Stomach (tissue), 9 donors: Measurements from ENCODE around the gene HLA-A. TPM values are rescaled to one million over a fixed set of nuclear protein-coding genes. Genes with fewer than 3 reads are reported as not detected.

ENCODE experiments used
- DNase-seq, 2 donors: peaks; one replicate each; pipeline versions ENCODE4 v3.0.0 to v3.0.0-alpha.2; 2013 to 2019
- H3K27ac ChIP-seq, 5 donors: fragments of 200-600 bp in 4 of 5; sonication (generic) in 4 of 5; one replicate each; pipeline ENCODE4 v1.5.1; 2013 to 2019; ENCODE audit warnings: mild to moderate bottlenecking in 1 of 5, moderate library complexity in 1 of 5
- H3K27me3 ChIP-seq, 3 donors: fragments of 200-600 bp; sonication (generic); one replicate each; pipeline ENCODE4 v1.5.1; 2017 to 2019; ENCODE audit warnings: mixed run types in 1 of 3
- H3K36me3 ChIP-seq, 4 donors: fragments of 200-600 bp; sonication (generic); 1 replicate in 3 of 4; 2 replicates in 1 of 4; pipeline ENCODE4 v1.5.1; 2016 to 2019
- H3K4me1 ChIP-seq, 4 donors: fragments of 200-600 bp; sonication (generic); one replicate each; pipeline ENCODE4 v1.5.1; 2016 to 2019
- H3K4me3 ChIP-seq, 4 donors: fragments of 200-600 bp; sonication (generic) in 3 of 4; one replicate each; pipeline ENCODE4 v1.5.1; 2016 to 2019; ENCODE audit warnings: mild to moderate bottlenecking in 1 of 4
- H3K9me3 ChIP-seq, 4 donors: fragments of 200-600 bp; sonication (generic); one replicate each; pipeline ENCODE4 v1.5.1; 2016 to 2019
- CTCF ChIP-seq, 7 experiments: fragments of 450-650 bp in 4 of 7; fragments of 200-600 bp in 3 of 7; sonication (generic) in 3 of 7; IDR thresholded peaks; one replicate each; pipeline ENCODE4 v1.5.1; 2016 to 2019; ENCODE audit warnings: antibody characterized with exemption in 7 of 7, control low read depth in 2 of 7, mild to moderate bottlenecking in 1 of 7
- EP300 ChIP-seq: sonication (generic); formaldehyde crosslinking; IDR thresholded peaks from one replicate; pipeline ENCODE4 v1.6.1; 2017; ENCODE audit warnings: antibody characterized with exemption
- POLR2A ChIP-seq, 4 donors: fragments of 450-650 bp; IDR thresholded peaks; one replicate each; pipeline ENCODE4 v1.6.1; 2016; ENCODE audit warnings: antibody characterized with exemption in 4 of 4, control low read depth in 2 of 4, mild to moderate bottlenecking in 1 of 4, moderate library complexity in 1 of 4
- POLR2AphosphoS5 ChIP-seq, 3 donors: sonication (generic); formaldehyde crosslinking; IDR thresholded peaks; one replicate each; pipeline ENCODE4 v1.6.1; 2016; ENCODE audit warnings: antibody characterized with exemption in 3 of 3
- WGBS, 5 donors: extraction: QIAGEN DNeasy Blood & Tissue Kit in 3 of 5; methylation state at CpG; one replicate each; pipeline versions ENCODE4 v1.1.5 to v1.1.7; 2013 to 2018; 5-methylcytosine and 5-hydroxymethylcytosine counted together
- intact Hi-C: fragments of 100-400 bp; cut with DNase I; formaldehyde crosslinking; loops from one replicate; pipeline ENCODE4 v1.15.1; 2023; ENCODE audit warnings: low total_unique reads
- polyA plus RNA-seq, 3 donors: library from polyadenylated mRNA; stranded (reverse); fragments of 200-250 nt; gene quantifications; one replicate each; pipeline ENCODE4 v1.2.3, GENCODE V29; 2013
- small RNA-seq, 4 donors: library from RNA; depleted of rRNA; stranded (forward); fragments of <200 nt; gene quantifications; one replicate each; pipeline ENCODE3, GENCODE V24; 2016
- total RNA-seq, 5 donors: library from RNA; depleted of rRNA; stranded (reverse); fragments of >200 nt; gene quantifications; one replicate each; pipeline versions ENCODE4 v1.1.0 to v1.2.3, GENCODE V29; 2014 to 2016
- donor health status: healthy with polysubstance abuse.
- donor health status: Bipolar disorder and iron deficiency.
- donor health status: healthy.

HLA-A gene
- total and polyA plus RNA-seq, 8 donors = 142 to 910 (median 303) TPM

GRCh38 chr6:29995340-29995777 lies 53.0 kb downstream of the HLA-A start:
- Histone ChIP-seq H3K27me3 (no peaks in the 10 kb centered on the region), H3K36me3 (no peaks in the 10 kb centered on the region), H3K4me1 (no peaks in the 10 kb centered on the region), H3K4me3 (no peak overlapping the region), H3K27ac (no peak overlapping the region), H3K9me3 (no peaks in the 10 kb centered on the region)
- intact Hi-C loops = no loop called here
- 51 to 61% (median 58%) methylated on average over 2 of the region's 2 CpGs for WGBS, 5 donors
- no peak for DNase-seq
- TF ChIP-seq POLR2AphosphoS5 (IDR thresholded peaks at IDR 0.05) (no peak), CTCF (IDR thresholded peaks at IDR 0.05) (no peak), POLR2A (IDR thresholded peaks at IDR 0.05) (no peak), EP300 (no peak)

Small RNA genes lying within 50 kb of the gene (small RNA-seq; reads per million reads assigned to genes)
- 0 reads per million in 4 donors for gene HLA-U

Other genes starting within 250 kb of the HLA-A start
- gene HLA-F, start 219.1 kb upstream of the HLA-A start, total RNA-seq = 100 to 1,000 TPM in 3 of 5 donors, 10 to 100 TPM in 2; 32.7 to 115 (median 108) TPM
- 100 to 1,000 TPM in 1 of 3 donors, 10 to 100 TPM in 2; 17.2 to 164 (median 44.4) TPM for gene HLA-F, start 219.1 kb upstream of the HLA-A start, polyA plus RNA-seq
- not detected for gene HLA-G, start 114.7 kb upstream of the HLA-A start, total RNA-seq
- 1 to 10 TPM in 1 of 3 donors, under 1 TPM in 1, not detected in 1; 0.10 to 3.6 TPM for gene HLA-G, start 114.7 kb upstream of the HLA-A start, polyA plus RNA-seq
- 10 to 100 TPM in 3 of 5 donors, 1 to 10 TPM in 2; 4.1 to 44.2 (median 21.7) TPM for gene POLR1H, start 118.7 kb downstream of the HLA-A start, total RNA-seq
- gene POLR1H, start 118.7 kb downstream of the HLA-A start, polyA plus RNA-seq = 10 to 100 TPM; 36.0 to 65.1 (median 52.3) TPM
- gene PPP1R11, start 124.7 kb downstream of the HLA-A start, total RNA-seq = 100 to 1,000 TPM in 1 of 5 donors, 10 to 100 TPM in 3, 1 to 10 TPM in 1; 1.2 to 141 (median 30.4) TPM
- gene PPP1R11, start 124.7 kb downstream of the HLA-A start, polyA plus RNA-seq = 100 to 1,000 TPM in 1 of 3 donors, 10 to 100 TPM in 2; 67.8 to 106 (median 69.7) TPM
- 10 to 100 TPM in 1 of 5 donors, 1 to 10 TPM in 1, under 1 TPM in 1, not detected in 2; 0.18 to 13.5 (median 7.1) TPM for gene RNF39, start 133.2 kb downstream of the HLA-A start, total RNA-seq
- gene RNF39, start 133.2 kb downstream of the HLA-A start, polyA plus RNA-seq = 1 to 10 TPM; 2.4 to 3.4 (median 3.2) TPM
- gene TRIM31, start 170.6 kb downstream of the HLA-A start, total RNA-seq = 10 to 100 TPM in 2 of 5 donors, 1 to 10 TPM in 1, not detected in 2; 4.6 to 12.3 (median 11.0) TPM
- 10 to 100 TPM in 1 of 3 donors, 1 to 10 TPM in 2; 1.2 to 52.2 (median 4.3) TPM for gene TRIM31, start 170.6 kb downstream of the HLA-A start, polyA plus RNA-seq
- gene TRIM40, start 193.6 kb downstream of the HLA-A start, total RNA-seq = not detected
- gene TRIM40, start 193.6 kb downstream of the HLA-A start, polyA plus RNA-seq = not detected
- gene TRIM10, start 218.7 kb downstream of the HLA-A start, total RNA-seq = 1 to 10 TPM in 1 of 5 donors, under 1 TPM in 2, not detected in 2; 0.37 to 2.3 (median 0.58) TPM
- gene TRIM10, start 218.7 kb downstream of the HLA-A start, polyA plus RNA-seq = not detected
- gene TRIM15, start 221.0 kb downstream of the HLA-A start, total RNA-seq = 10 to 100 TPM in 1 of 5 donors, not detected in 4; 24.6 TPM
- under 1 TPM in 1 of 3 donors, not detected in 2; 0.13 TPM for gene TRIM15, start 221.0 kb downstream of the HLA-A start, polyA plus RNA-seq